Left ventricle myocardium inferior (tissue), 1 donor: ENCODE results near the gene ATPAF2. TPM values are rescaled to one million over a fixed set of nuclear protein-coding genes. Genes with fewer than 3 reads are reported as not detected.

Source experiments
- DNase-seq: peaks from one replicate; pipeline ENCODE4 v3.0.0-alpha.2; 2020
- H3K27ac ChIP-seq: fragments of 200-600 bp; replicated peaks from 2 replicates; pipeline ENCODE4 v1.8.0; 2021
- H3K27me3 ChIP-seq: fragments of 200-600 bp; 2 replicates; pipeline ENCODE4 v1.8.0; 2021; ENCODE audit warnings: low read depth
- H3K36me3 ChIP-seq: fragments of 200-600 bp; 2 replicates; pipeline ENCODE4 v1.8.0; 2021
- H3K4me1 ChIP-seq: fragments of 200-600 bp; 2 replicates; pipeline ENCODE4 v1.8.0; 2021
- H3K4me3 ChIP-seq: fragments of 200-600 bp; 2 replicates; pipeline ENCODE4 v1.8.0; 2021; ENCODE audit warnings: mild to moderate bottlenecking, moderate library complexity
- H3K9me3 ChIP-seq: fragments of 200-600 bp; replicated peaks from 2 replicates; pipeline ENCODE4 v1.8.0; 2021
- CTCF ChIP-seq: fragments of 200-600 bp; IDR thresholded peaks from 2 replicates; pipeline ENCODE4 v1.8.0; 2021; ENCODE audit warnings: antibody characterized with exemption, mild to moderate bottlenecking, borderline replicate concordance
- intact Hi-C: fragments of 100-400 bp; cut with micrococcal nuclease; formaldehyde crosslinking; loops from one replicate; pipeline ENCODE4 v1.11.0; 2022
- total RNA-seq: library from RNA; stranded (reverse); fragmentation: NEBNext Ultra II Directional; extraction: Animal tissue kit (Norgen Biotek cat#: 25700); gene quantifications from one replicate; pipeline ENCODE4 v1.2.1, GENCODE V29; 2021
- donor health status: DM: no; HTN: yes; CAD: no; lungs with severe emphysema.

Gene ATPAF2
- total RNA-seq, 1 donor from 2014 or later: 37.5 TPM

GRCh38 chr17:18018411-18018921 lies 20.5 kb downstream of the ATPAF2 start:
- Histone ChIP-seq H3K36me3 (peaks cover 24% of the 10 kb centered on the region), H3K4me3 (no peak overlapping the region), H3K9me3 (no peaks in the 10 kb centered on the region), H3K27me3 (no peaks in the 10 kb centered on the region), H3K27ac (peak overlapping the region; percentile 87), H3K4me1 (peaks cover 50% of the 10 kb centered on the region)
- no peak for TF ChIP-seq CTCF
- DNase-seq: no peak
- intact Hi-C loops: no loop called here

DNA sequence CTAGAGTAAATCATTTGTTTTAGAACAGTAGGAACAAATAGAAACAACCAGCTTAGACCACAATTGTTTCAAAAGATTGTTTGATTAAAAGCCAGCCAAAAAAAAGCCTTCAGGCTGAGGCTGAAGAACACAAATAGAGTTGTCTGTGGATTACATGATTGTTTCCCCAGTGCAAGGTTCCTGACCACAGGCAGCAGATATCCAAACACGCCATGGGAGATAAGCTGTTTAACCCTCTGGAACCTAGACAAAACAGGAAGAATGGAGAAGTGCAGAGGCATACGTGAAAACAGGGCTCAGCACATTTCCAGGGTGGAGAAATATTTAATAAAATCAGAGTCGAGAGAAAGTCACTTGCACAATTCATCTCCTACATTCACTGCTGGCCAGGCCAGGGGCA lies 21.0 kb downstream of the ATPAF2 start:
- Histone ChIP-seq H3K27me3 (no peaks in the 10 kb centered on the region), H3K4me1 (peaks cover 50% of the 10 kb centered on the region), H3K9me3 (no peaks in the 10 kb centered on the region), H3K27ac (peak overlapping the region; percentile 87), H3K36me3 (peaks cover 24% of the 10 kb centered on the region), H3K4me3 (no peak overlapping the region)
- intact Hi-C loops: no loop called here
- TF ChIP-seq CTCF: no peak
- DNase-seq: no peak

GRCh38 chr17:18016426-18016825 lies 22.5 kb downstream of the ATPAF2 start:
- no peaks in the 10 kb centered on the region for H3K9me3 ChIP-seq
- H3K4me1 ChIP-seq: peaks cover 46% of the 10 kb centered on the region
- intact Hi-C loops: no loop called here
- TF ChIP-seq CTCF: no peak
- H3K36me3 ChIP-seq: peaks cover 19% of the 10 kb centered on the region
- DNase-seq: no peak
- H3K27me3 ChIP-seq: no peaks in the 10 kb centered on the region
- H3K27ac ChIP-seq: peak overlapping the region; percentile 87
- H3K4me3 ChIP-seq: no peak overlapping the region

GRCh38 chr17:18015593-18015992 lies 23.4 kb downstream of the ATPAF2 start:
- no peak for TF ChIP-seq CTCF
- Histone ChIP-seq H3K27ac (no peak overlapping the region), H3K4me3 (no peak overlapping the region), H3K9me3 (no peaks in the 10 kb centered on the region), H3K27me3 (no peaks in the 10 kb centered on the region), H3K4me1 (peaks cover 37% of the 10 kb centered on the region), H3K36me3 (peaks cover 15% of the 10 kb centered on the region)
- intact Hi-C loops: no loop called here
- DNase-seq: no peak

- Histone ChIP-seq H3K4me1 (peaks cover 33% of the 10 kb centered on the region), H3K27ac (no peak overlapping the region), H3K27me3 (no peaks in the 10 kb centered on the region), H3K36me3 (peaks cover 19% of the 10 kb centered on the region), H3K9me3 (no peaks in the 10 kb centered on the region), H3K4me3 (no peak overlapping the region)
- no peak for DNase-seq
- intact Hi-C loops: no loop called here
- no peak for TF ChIP-seq CTCF
These were observed 25.0 kb downstream of the ATPAF2 start for GRCh38 chr17:18014006-18014405.
